Raji (cell line): ENCODE measurements around the gene FITM2.

Source experiments
- POLR2A ChIP-seq: IDR thresholded peaks from 2 replicates; pipeline ENCODE4 v1.6.1; 2011; ENCODE audit warnings: low read depth, low read length, control low read depth; ENCODE audit not compliant: insufficient read depth

The FITM2 gene

DNA sequence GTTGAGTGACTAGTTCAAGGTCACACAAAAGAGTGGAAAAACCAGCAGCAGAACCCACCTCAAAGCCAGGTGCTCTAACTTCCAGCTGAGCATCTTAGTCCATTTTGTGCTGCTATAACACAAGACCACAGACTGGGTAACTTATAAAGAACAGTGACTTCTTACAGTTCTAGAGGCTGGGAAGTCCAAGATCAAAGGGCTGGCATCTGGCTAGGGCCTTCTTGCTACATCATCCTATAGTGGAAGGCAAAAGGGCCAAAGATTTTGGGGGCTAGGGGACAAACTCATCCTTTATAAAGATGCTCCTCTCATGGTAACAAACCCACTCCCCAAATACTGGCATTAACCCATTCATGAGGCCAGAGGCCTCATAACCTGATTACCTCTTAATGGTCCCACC is 9.7 kb downstream of the FITM2 start:
- no peak for TF ChIP-seq POLR2A

- TF ChIP-seq POLR2A = no peak
Measured at GRCh38 chr20:44297721-44298120, 13.3 kb downstream of the FITM2 start.

- TF ChIP-seq POLR2A = no peak
Measured at GRCh38 chr20:44296011-44296410, 15.0 kb downstream of the FITM2 start.

DNA sequence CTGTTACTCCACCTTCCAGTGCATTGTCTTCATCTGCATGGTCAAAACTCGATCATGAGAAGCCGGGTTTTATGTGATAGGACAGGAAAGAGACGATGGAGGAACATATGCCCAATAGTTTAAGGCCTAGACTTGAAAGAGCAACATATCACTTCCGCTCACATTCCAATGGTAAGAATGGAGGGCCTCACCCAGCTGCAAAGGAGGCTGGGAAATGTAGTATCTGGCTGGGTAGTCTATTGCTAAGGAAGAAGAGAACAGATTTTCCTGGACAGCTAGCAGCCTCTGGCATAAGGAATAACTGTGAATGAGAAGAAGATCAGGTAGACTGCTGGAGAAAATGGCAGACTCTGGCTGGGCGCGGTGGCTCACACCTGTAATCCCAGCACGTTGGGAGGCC is 19.2 kb downstream of the FITM2 start:
- no peak for TF ChIP-seq POLR2A

DNA sequence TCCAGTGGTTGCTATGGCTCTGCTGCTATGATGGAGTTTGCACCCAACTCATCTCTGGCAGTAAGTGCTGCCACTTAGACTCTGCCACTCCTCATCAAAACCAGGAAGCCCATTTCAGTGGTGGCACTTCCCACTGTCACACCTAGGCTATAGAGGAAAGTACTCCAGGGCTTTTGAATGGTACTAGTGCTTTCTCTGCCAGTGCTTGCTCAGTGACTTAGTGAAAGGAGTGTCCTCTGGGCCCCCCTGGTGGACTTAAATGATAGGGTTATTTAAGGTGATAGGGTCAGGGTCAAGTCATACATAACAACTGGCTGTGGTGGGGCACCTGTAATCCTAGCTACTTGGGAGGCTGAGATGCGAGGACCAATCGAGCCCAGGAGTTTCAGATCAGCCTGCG is 22.8 kb downstream of the FITM2 start:
- TF ChIP-seq POLR2A = no peak

DNA sequence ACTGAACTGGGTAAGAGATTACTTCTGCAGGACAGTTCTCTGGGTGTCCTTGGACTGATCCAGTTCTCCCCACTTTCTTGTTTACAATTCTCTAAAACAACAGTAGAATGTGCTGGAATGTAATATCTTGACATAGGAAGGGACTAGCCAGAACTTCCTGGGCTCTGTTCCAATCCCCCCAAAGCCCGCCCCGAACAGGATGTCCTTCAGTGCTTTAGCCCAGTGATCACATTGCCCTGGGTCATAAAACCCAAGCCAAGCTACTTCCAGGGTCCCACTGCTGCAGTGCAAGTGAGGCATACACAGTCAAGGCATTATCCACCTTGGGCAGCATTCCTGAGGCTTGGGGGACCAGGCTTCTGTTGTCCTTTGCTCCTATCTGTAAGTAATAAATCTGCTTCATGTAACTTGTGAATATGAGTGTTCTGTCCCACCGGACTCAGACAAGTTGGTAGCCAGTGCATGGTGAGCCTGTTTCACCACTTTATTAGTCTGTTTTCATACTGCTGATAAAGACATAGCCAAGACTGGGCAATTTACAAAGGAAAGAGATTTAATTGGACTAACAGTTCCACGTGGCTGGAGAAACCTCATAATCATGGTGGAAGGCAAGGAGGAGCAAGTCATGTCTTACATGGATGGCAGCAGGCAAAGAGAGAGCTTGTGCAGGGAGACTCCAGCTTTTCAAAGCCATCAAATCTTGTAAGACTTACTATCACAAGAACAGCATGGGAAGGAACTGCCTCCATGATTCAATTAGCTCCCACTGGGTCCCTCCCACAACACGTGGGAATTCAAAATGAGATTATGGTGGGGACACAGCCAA is 23.5 kb downstream of the FITM2 start:
- no peak for TF ChIP-seq POLR2A

GRCh38 chr20:44284032-44284431 is 27.0 kb downstream of the FITM2 start:
- no peak for TF ChIP-seq POLR2A

- TF ChIP-seq POLR2A = no peak
Measured at GRCh38 chr20:44282192-44282591, 28.8 kb downstream of the FITM2 start.

GRCh38 chr20:44280387-44280786 is 30.6 kb downstream of the FITM2 start:
- TF ChIP-seq POLR2A = no peak

DNA sequence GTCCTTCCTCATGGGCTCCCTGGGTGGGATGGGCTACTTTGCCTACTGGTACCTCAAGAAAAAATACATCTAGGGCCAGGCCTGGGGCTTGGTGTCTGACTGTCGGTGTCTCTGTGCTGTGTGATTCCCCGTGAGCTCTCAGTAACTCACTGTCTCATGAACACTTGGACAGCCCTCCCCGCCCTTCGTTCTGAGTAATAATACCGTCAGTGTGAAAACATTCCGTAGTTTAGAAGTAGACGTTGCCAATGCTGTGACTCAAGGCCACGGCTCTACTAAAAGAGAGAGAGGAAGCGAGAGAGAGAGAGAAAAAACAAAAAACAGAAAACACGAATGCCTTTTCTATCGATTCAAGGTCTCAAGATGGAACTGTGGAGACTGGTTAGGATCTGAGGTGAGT is 31.8 kb downstream of the FITM2 start:
- TF ChIP-seq POLR2A = no peak

DNA sequence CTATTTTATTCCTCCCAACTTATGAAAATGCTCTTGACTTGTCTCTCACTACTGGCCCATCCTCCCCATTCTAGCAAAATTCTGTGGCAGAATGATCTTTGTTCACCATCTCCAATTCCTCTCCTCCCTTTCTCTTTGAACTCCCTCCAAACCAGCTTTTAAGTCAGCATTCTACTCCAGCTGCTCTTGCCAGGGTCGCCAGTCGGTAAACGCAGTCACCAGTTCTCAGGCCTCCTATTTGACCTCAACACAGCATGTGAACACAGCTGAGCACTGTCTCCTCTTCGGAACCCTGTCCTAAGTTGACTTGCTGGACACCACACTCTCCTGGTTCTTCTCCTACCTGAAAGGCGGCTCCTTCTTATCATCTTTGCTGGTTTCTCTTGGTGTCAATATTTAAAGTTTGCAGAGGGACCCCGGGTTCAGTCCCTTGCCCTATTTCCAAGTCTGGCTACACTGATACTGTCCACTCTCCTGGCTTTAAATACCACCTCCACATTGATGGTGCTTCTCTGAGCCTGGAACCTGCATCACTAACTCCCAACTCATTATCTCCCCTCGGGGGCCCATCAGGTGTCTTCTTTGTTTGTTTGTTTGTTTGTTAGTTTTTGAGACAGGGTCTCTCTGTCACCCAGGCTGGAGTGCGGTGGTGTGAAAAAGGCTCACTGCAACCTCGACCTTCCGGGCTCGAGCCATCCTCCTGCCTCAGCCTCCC is 36.5 kb downstream of the FITM2 start:
- TF ChIP-seq POLR2A = no peak

GRCh38 chr20:44273231-44274215 is 37.5 kb downstream of the FITM2 start:
- no peak for TF ChIP-seq POLR2A

GRCh38 chr20:44271915-44272663 is 38.9 kb downstream of the FITM2 start:
- TF ChIP-seq POLR2A = no peak

DNA sequence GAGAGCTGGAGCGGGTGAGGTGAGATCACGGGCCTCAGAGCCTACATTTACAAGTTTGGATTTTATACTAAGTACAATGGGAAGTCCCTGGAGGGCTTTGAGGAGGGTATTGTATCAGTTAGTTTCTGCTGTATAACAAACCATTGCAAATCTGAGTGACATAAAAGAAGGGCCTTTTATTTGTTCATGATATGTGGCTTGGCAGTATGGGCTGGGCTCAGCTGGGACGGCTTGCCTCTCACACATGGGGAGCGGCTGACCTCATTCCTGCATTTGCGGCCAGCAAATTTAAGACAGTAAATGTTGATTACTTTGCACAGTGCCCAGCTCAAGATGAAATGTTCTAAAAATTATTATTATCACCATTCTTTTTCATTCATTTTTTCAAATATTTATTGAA is 42.2 kb downstream of the FITM2 start:
- no peak for TF ChIP-seq POLR2A

DNA sequence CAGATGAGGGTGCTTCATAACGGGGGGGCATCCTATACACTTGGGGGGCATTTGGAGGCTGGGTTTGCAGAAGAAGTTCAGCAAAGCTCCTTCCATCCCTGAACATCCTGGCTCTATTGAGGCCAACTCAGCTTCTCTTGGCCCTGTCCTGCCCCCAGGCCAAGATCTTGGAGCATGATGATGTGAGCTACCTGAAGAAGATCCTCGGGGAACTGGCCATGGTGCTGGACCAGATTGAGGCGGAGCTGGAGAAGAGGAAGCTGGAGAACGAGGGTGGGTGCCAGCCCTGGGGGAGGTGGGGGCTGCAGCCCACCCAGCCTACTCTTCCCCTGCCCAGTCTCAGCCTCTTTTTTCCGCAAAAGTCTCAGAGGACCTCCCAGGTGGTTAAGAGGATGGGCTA is 46.7 kb downstream of the FITM2 start:
- TF ChIP-seq POLR2A = no peak
